ENCODE results near the gene KIF26B. TPM values are rescaled to one million over a fixed set of nuclear protein-coding genes. Genes with fewer than 3 reads are reported as not detected.

KIF26B gene
- total RNA-seq, 1 donor from 2014 or later, result 5.1 TPM

- Mint-ChIP-seq H3K4me3 (ENCODE audit: low read depth) (no peak overlapping the region), H3K27ac (no peak overlapping the region), H3K27me3 (no peaks in the 10 kb centered on the region), H3K4me1 (ENCODE audit: low read depth) (peaks cover 9% of the 10 kb centered on the region), H3K9me3 (ENCODE audit: low read depth) (peaks cover 3% of the 10 kb centered on the region), H3K36me3 (ENCODE audit: insufficient read depth) (no peaks in the 10 kb centered on the region)
- TF ChIP-seq CTCF (IDR thresholded peaks at IDR 0.05; ENCODE audit: unreplicated experiment), result no peak
- no peak for DNase-seq (ENCODE audit: low spot score, unreplicated experiment)
Measured at GRCh38 chr1:245304698-245305097, 149.9 kb downstream of the KIF26B start.

- H3K36me3 Mint-ChIP-seq (ENCODE audit: insufficient read depth), result no peaks in the 10 kb centered on the region
- DNase-seq (ENCODE audit: low spot score, unreplicated experiment), result no peak
- H3K4me1 Mint-ChIP-seq (ENCODE audit: low read depth), result peaks cover 10% of the 10 kb centered on the region
- peaks cover 3% of the 10 kb centered on the region for H3K9me3 Mint-ChIP-seq (ENCODE audit: low read depth)
- H3K27ac Mint-ChIP-seq, result no peak overlapping the region
- TF ChIP-seq CTCF (IDR thresholded peaks at IDR 0.05; ENCODE audit: unreplicated experiment), result no peak
- H3K4me3 Mint-ChIP-seq (ENCODE audit: low read depth), result no peak overlapping the region
- H3K27me3 Mint-ChIP-seq, result peaks cover 6% of the 10 kb centered on the region
Measured at GRCh38 chr1:245306020-245306419, 151.2 kb downstream of the KIF26B start.

GRCh38 chr1:245306628-245307410 lies 152.0 kb downstream of the KIF26B start:
- Mint-ChIP-seq H3K27ac (no peak overlapping the region), H3K36me3 (ENCODE audit: insufficient read depth) (no peaks in the 10 kb centered on the region), H3K4me1 (ENCODE audit: low read depth) (peaks cover 4% of the 10 kb centered on the region), H3K9me3 (ENCODE audit: low read depth) (peaks cover 3% of the 10 kb centered on the region), H3K27me3 (peaks cover 6% of the 10 kb centered on the region), H3K4me3 (ENCODE audit: low read depth) (no peak overlapping the region)
- TF ChIP-seq CTCF (IDR thresholded peaks at IDR 0.05; ENCODE audit: unreplicated experiment), result no peak
- no peak for DNase-seq (ENCODE audit: low spot score, unreplicated experiment)

- DNase-seq (ENCODE audit: low spot score, unreplicated experiment), result no peak
Measured at GRCh38 chr1:245310571-245311531, 156.1 kb downstream of the KIF26B start.

More at GRCh38 chr1:245310571-245311531, 156.1 kb downstream of the KIF26B start:
- H3K9me3 Mint-ChIP-seq (ENCODE audit: low read depth), result peaks cover 3% of the 10 kb centered on the region
- no peak overlapping the region for H3K4me3 Mint-ChIP-seq (ENCODE audit: low read depth)
- H3K36me3 Mint-ChIP-seq (ENCODE audit: insufficient read depth), result no peaks in the 10 kb centered on the region
- H3K27me3 Mint-ChIP-seq, result peaks cover 6% of the 10 kb centered on the region
- peaks cover 3% of the 10 kb centered on the region for H3K4me1 Mint-ChIP-seq (ENCODE audit: low read depth)
- no peak for TF ChIP-seq CTCF (IDR thresholded peaks at IDR 0.05; ENCODE audit: unreplicated experiment)
- no peak overlapping the region for H3K27ac Mint-ChIP-seq

Data from progenitor cell of endocrine pancreas (in vitro differentiated cells).